ENCODE data around the gene INSYN1. TPM values are rescaled to one million over a fixed set of nuclear protein-coding genes. Genes with fewer than 3 reads are reported as not detected.

INSYN1 gene
- total and polyA plus RNA-seq, 9 of the 15 experiments (the other 6 are each of a cell fraction or from before 2014, with no cell fraction given) = not detected

GRCh38 chr15:73694419-73694818 lies 58.7 kb downstream of the INSYN1 start:
- Histone ChIP-seq H3K4me3 (no peak overlapping the region), H3K27ac (ENCODE audit: extremely low read depth, low read depth, low read length) (no peak overlapping the region), H3K9me1 (ENCODE audit: control insufficient read depth, insufficient read depth, low read length) (no peaks in the 10 kb centered on the region), H3K4me2 (ENCODE audit: insufficient read depth, low read length) (no peak overlapping the region), H3K4me1 (replicated peaks in 1 of 2; ENCODE audit: control insufficient read depth in 2 of 2, insufficient read depth in 2 of 2, low read length in 2 of 2) (peaks cover 0 to 5% of the 10 kb centered on the region in 2 experiments; a peak in 1 of 5 replicates), H3K27me3 (ENCODE audit: control insufficient read depth in 2 of 2, insufficient read depth in 2 of 2, low read length in 2 of 2) (peaks cover 0 to 21% of the 10 kb centered on the region in 2 experiments; a peak in 3 of 5 replicates), H3K79me2 (ENCODE audit: control insufficient read depth, insufficient read depth, low read length) (no peaks in the 10 kb centered on the region), H3K9me3 (replicated peaks; ENCODE audit: control insufficient read depth, insufficient read depth, low read depth, low read length) (no peaks in the 10 kb centered on the region), H3K9ac (ENCODE audit: insufficient read depth in 1 of 2, low read depth in 2 of 2, low read length in 2 of 2) (no peak overlapping the region), H3K36me3 (ENCODE audit: control insufficient read depth, insufficient read depth, low read length) (no peaks in the 10 kb centered on the region), H2AFZ (ENCODE audit: low read depth, low read length) (no peak overlapping the region), H4K20me1 (replicated peaks; ENCODE audit: control insufficient read depth, insufficient read depth, low read length) (peaks cover 2% of the 10 kb centered on the region; the same call in 1 of the 2 replicates)
- no TSS peak for BruUV-seq (replicated peaks)
- ChIA-PET CTCF (ENCODE audit: low intra/inter-chr PET ratio) (no interaction called here), POLR2A (interaction anchor here (0.6 kb wide), 1 partner anchor 342 kb away, joined by 3 read pairs; no protein-coding TSS in a partner anchor)
- TF ChIP-seq HOXB6 (CRISPR knock-in tag; IDR thresholded peaks at IDR 0.05; ENCODE audit: borderline replicate concordance) (no peak), SAFB (IDR thresholded peaks at IDR 0.05; ENCODE audit: borderline replicate concordance, low read depth, low read length) (no peak), BRF2 (IDR thresholded peaks at IDR 0.05; ENCODE audit: borderline replicate concordance, insufficient read depth, insufficient read length) (no peak), NR2F6 (CRISPR knock-in tag; IDR thresholded peaks at IDR 0.05) (no peak), MXI1 (IDR thresholded peaks at IDR 0.05; ENCODE audit: low read depth, low read length) (no peak), PRPF4 (IDR thresholded peaks at IDR 0.05; ENCODE audit: insufficient read depth, low read depth, low read length, poor library complexity, severe bottlenecking) (no peak), HCFC1 (IDR thresholded peaks at IDR 0.05; ENCODE audit: low read depth, low read length) (no peak), ETV1 (tag; conservative IDR thresholded peaks at IDR 0.05; ENCODE audit: low read depth) (no peak), SRF (CRISPR knock-in tag; IDR thresholded peaks at IDR 0.05) (no peak), ZNF143 (CRISPR knock-in tag; IDR thresholded peaks at IDR 0.05) (no peak), CBX1 (IDR thresholded peaks at IDR 0.05; ENCODE audit: low read depth) (no peak), NR1H2 (CRISPR knock-in tag; IDR thresholded peaks at IDR 0.05) (no peak), BDP1 (IDR thresholded peaks at IDR 0.05; ENCODE audit: insufficient read depth, insufficient read length) (no peak), JUND (IDR thresholded peaks at IDR 0.05; ENCODE audit: borderline replicate concordance, low read depth, low read length) (no peak), JUND (tag; IDR thresholded peaks at IDR 0.05; ENCODE audit: borderline replicate concordance, low read depth, low read length) (no peak), NFIC (IDR thresholded peaks at IDR 0.05) (no peak), U2AF1 (optimal IDR thresholded peaks at IDR 0.05; ENCODE audit: low read depth, low read length) (no peak), HNRNPK (IDR thresholded peaks at IDR 0.05; ENCODE audit: low read depth, low read length, poor library complexity, severe bottlenecking) (no peak), KAT8 (IDR thresholded peaks at IDR 0.05; ENCODE audit: low read depth) (no peak)
- TF ChIP-seq, protein P1, sequence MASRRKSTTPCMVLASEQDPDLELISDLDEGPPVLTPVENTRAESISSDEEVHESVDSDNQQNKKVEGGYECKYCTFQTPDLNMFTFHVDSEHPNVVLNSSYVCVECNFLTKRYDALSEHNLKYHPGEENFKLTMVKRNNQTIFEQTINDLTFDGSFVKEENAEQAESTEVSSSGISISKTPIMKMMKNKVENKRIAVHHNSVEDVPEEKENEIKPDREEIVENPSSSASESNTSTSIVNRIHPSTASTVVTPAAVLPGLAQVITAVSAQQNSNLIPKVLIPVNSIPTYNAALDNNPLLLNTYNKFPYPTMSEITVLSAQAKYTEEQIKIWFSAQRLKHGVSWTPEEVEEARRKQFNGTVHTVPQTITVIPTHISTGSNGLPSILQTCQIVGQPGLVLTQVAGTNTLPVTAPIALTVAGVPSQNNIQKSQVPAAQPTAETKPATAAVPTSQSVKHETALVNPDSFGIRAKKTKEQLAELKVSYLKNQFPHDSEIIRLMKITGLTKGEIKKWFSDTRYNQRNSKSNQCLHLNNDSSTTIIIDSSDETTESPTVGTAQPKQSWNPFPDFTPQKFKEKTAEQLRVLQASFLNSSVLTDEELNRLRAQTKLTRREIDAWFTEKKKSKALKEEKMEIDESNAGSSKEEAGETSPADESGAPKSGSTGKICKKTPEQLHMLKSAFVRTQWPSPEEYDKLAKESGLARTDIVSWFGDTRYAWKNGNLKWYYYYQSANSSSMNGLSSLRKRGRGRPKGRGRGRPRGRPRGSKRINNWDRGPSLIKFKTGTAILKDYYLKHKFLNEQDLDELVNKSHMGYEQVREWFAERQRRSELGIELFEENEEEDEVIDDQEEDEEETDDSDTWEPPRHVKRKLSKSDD (conservative IDR thresholded peaks at IDR 0.05; ENCODE audit: low read length) = no peak
- no peak for DNase-seq (ENCODE audit: extremely low read depth in 1 of 4, low spot score in 3 of 4)
- no peak for ATAC-seq
- intact Hi-C loops (cut with micrococcal nuclease) = no loop called here
- WGBS (ENCODE audit: insufficient coverage, low coverage, missing lambda C conversion rate) = 5% methylated on average over 5 of the region's 5 CpGs
- FAIRE-seq = no peak
- in situ Hi-C loops (cut with MboI) = loop anchor here (5.0 kb wide), 1 partner anchor 397 kb away; no protein-coding TSS in a partner anchor

Data from K562 (cell line).